B cell (primary cell): Measurements from ENCODE around the gene MDFI.

Experiments
- EZH2 ChIP-seq: IDR thresholded peaks from 2 replicates; pipeline ENCODE4 v1.6.1; 2012; ENCODE audit warnings: borderline replicate concordance, low read depth, mild to moderate bottlenecking, moderate library complexity, low read length; ENCODE audit not compliant: insufficient read depth, poor library complexity, severe bottlenecking
- TF ChIP-seq, protein P1 (sequence below): fragments of 200-600 bp; IDR thresholded peaks from one replicate; pipeline ENCODE4 v1.8.0; 2022; ENCODE audit warnings: antibody characterized with exemption, mild to moderate bottlenecking

DNA sequence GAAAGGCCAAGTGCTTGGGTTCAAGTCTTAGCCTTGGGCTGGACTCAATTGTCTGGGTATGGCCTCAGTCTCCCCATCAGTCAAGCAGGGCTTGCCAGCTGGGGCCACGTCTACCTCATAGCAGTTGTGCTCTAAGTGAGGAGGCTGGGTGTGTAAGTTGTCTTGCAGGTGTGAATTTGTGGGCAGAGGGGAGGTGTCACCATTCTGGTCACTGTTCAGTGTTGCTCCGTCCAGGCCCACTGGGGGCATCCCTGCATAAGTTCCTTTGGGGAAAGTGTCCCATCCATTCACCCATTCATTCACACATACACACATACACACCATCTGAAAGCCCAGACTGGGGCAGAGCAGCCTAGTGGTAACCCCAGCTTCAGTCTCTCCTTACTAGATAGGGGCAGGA lies 60.8 kb downstream of the MDFI start:
- TF ChIP-seq, protein P1, sequence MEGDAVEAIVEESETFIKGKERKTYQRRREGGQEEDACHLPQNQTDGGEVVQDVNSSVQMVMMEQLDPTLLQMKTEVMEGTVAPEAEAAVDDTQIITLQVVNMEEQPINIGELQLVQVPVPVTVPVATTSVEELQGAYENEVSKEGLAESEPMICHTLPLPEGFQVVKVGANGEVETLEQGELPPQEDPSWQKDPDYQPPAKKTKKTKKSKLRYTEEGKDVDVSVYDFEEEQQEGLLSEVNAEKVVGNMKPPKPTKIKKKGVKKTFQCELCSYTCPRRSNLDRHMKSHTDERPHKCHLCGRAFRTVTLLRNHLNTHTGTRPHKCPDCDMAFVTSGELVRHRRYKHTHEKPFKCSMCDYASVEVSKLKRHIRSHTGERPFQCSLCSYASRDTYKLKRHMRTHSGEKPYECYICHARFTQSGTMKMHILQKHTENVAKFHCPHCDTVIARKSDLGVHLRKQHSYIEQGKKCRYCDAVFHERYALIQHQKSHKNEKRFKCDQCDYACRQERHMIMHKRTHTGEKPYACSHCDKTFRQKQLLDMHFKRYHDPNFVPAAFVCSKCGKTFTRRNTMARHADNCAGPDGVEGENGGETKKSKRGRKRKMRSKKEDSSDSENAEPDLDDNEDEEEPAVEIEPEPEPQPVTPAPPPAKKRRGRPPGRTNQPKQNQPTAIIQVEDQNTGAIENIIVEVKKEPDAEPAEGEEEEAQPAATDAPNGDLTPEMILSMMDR = no peak
- TF ChIP-seq EZH2 = no peak
